ENCODE results near the gene SEC24D. TPM values are rescaled to one million over a fixed set of nuclear protein-coding genes. Genes with fewer than 3 reads are reported as not detected.

Gene SEC24D
- total RNA-seq, 1 donor from 2014 or later, result 138 TPM

DNA sequence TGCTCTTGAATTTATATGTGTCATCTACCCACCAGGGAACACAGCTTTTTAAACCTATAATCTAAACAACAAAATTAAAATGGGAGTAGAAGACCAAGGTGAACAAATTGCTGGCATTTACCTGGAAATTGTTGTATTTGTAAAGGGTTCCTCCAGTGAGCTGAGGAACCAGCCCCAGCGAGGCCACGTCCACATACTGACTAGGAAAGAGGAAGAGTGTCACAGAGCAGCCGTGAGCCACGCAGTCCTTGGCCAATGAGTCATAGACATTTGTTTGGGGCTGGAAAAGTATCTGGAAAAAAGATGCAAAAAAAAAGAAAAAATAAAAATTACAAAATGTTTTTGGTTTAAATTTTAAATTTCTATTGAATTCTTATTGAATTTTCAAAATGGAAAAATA lies 92.1 kb downstream of the SEC24D start:
- H3K9me3 Mint-ChIP-seq (ENCODE audit: unreplicated experiment), result no peaks in the 10 kb centered on the region
- H3K27ac Mint-ChIP-seq (ENCODE audit: unreplicated experiment), result no peak overlapping the region
- H3K4me3 Mint-ChIP-seq (ENCODE audit: unreplicated experiment), result no peak overlapping the region
- no peak for DNase-seq (ENCODE audit: extremely low spot score, unreplicated experiment)
- TF ChIP-seq, protein P1, sequence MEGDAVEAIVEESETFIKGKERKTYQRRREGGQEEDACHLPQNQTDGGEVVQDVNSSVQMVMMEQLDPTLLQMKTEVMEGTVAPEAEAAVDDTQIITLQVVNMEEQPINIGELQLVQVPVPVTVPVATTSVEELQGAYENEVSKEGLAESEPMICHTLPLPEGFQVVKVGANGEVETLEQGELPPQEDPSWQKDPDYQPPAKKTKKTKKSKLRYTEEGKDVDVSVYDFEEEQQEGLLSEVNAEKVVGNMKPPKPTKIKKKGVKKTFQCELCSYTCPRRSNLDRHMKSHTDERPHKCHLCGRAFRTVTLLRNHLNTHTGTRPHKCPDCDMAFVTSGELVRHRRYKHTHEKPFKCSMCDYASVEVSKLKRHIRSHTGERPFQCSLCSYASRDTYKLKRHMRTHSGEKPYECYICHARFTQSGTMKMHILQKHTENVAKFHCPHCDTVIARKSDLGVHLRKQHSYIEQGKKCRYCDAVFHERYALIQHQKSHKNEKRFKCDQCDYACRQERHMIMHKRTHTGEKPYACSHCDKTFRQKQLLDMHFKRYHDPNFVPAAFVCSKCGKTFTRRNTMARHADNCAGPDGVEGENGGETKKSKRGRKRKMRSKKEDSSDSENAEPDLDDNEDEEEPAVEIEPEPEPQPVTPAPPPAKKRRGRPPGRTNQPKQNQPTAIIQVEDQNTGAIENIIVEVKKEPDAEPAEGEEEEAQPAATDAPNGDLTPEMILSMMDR (IDR thresholded peaks at IDR 0.05), result no peak
- H3K27me3 Mint-ChIP-seq (ENCODE audit: unreplicated experiment), result no peaks in the 10 kb centered on the region
- peaks cover 16% of the 10 kb centered on the region for H3K4me1 Mint-ChIP-seq (ENCODE audit: unreplicated experiment)
- peaks cover 50% of the 10 kb centered on the region for H3K36me3 Mint-ChIP-seq (ENCODE audit: unreplicated experiment)

DNA sequence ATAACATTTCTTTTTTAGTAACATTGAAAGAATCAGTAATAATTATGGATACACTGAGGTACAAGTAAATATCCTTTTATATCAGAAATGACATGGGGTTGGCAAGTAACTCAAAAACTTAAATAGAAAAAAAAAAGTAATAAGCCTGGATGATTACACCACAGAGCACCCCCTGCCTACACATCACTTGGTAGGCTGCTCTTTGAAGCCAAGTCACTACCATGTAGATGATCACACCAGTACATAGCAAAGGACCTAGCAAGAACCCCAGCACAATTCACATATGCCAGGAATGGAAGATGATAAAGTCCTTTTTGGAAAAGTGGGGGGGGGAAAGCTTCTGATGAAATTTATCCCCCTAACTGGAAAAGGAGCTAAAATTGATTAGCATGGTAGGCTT lies 93.9 kb downstream of the SEC24D start:
- no peaks in the 10 kb centered on the region for H3K27me3 Mint-ChIP-seq (ENCODE audit: unreplicated experiment)
- H3K4me3 Mint-ChIP-seq (ENCODE audit: unreplicated experiment), result no peak overlapping the region
- peaks cover 59% of the 10 kb centered on the region for H3K36me3 Mint-ChIP-seq (ENCODE audit: unreplicated experiment)
- DNase-seq (ENCODE audit: extremely low spot score, unreplicated experiment), result no peak
- no peaks in the 10 kb centered on the region for H3K9me3 Mint-ChIP-seq (ENCODE audit: unreplicated experiment)
- peak overlapping the region; percentile 27 for H3K27ac Mint-ChIP-seq (ENCODE audit: unreplicated experiment)
- TF ChIP-seq, protein P1 (IDR thresholded peaks at IDR 0.05), result no peak
- H3K4me1 Mint-ChIP-seq (ENCODE audit: unreplicated experiment), result peaks cover 14% of the 10 kb centered on the region

DNA sequence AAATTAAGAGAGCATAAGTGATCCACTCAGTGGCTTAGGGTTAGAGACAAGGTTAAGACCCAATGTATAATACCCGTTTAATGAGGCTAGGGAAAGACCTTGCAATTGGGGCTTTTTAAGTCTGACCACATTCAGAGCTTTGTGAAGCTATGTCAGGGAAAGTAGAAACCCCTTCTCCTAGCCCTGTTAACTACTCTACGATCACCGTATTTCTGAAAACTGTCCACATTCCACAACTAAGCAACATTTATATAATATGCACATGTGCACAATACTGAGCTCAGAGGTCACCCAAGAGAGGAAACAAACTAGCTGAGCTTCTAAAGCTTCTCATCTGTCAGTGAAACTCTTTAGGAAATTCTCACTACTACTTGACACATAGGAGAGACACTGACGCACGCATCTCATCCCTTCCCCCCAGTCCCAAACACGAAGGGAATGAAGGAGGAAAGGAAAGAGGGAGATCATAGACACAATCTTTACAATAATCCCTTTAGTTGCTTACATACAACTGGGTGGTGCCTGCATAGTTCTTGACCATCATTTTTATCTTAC lies 94.5 kb downstream of the SEC24D start:
- peaks cover 57% of the 10 kb centered on the region for H3K36me3 Mint-ChIP-seq (ENCODE audit: unreplicated experiment)

DNA sequence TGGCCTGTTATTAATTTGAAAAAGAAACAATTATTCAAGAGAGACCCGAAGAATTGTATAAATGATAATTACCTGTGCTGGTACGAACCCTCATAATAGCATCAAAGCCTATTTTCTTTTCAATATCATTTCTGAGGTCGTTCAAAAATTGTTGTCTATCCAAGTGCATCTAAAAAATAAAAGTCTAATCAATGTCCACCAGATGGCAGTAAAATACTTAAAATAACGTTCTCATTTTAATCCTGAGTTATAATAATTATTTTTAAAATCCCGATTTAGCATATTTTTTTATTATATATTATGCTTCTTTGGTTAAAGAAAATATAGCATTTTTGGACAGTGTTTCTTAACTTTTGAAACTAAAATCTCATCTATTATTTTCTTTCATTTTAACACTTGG lies 95.1 kb downstream of the SEC24D start:
- Mint-ChIP-seq H3K27ac (ENCODE audit: unreplicated experiment) (peak overlapping the region; percentile 28), H3K27me3 (ENCODE audit: unreplicated experiment) (no peaks in the 10 kb centered on the region), H3K9me3 (ENCODE audit: unreplicated experiment) (no peaks in the 10 kb centered on the region), H3K4me1 (ENCODE audit: unreplicated experiment) (peaks cover 14% of the 10 kb centered on the region), H3K36me3 (ENCODE audit: unreplicated experiment) (peaks cover 60% of the 10 kb centered on the region), H3K4me3 (ENCODE audit: unreplicated experiment) (no peak overlapping the region)
- TF ChIP-seq, protein P1 (IDR thresholded peaks at IDR 0.05), result peak; percentile 55
- DNase-seq (ENCODE audit: extremely low spot score, unreplicated experiment), result no peak

More for the DNA sequence above, 94.5 kb downstream of the SEC24D start:
- Mint-ChIP-seq H3K4me1 (ENCODE audit: unreplicated experiment) (peaks cover 14% of the 10 kb centered on the region), H3K27me3 (ENCODE audit: unreplicated experiment) (no peaks in the 10 kb centered on the region), H3K27ac (ENCODE audit: unreplicated experiment) (peak overlapping the region; percentile 78), H3K4me3 (ENCODE audit: unreplicated experiment) (no peak overlapping the region), H3K9me3 (ENCODE audit: unreplicated experiment) (no peaks in the 10 kb centered on the region)
- DNase-seq (ENCODE audit: extremely low spot score, unreplicated experiment), result no peak
- TF ChIP-seq, protein P1 (IDR thresholded peaks at IDR 0.05), result no peak

DNA sequence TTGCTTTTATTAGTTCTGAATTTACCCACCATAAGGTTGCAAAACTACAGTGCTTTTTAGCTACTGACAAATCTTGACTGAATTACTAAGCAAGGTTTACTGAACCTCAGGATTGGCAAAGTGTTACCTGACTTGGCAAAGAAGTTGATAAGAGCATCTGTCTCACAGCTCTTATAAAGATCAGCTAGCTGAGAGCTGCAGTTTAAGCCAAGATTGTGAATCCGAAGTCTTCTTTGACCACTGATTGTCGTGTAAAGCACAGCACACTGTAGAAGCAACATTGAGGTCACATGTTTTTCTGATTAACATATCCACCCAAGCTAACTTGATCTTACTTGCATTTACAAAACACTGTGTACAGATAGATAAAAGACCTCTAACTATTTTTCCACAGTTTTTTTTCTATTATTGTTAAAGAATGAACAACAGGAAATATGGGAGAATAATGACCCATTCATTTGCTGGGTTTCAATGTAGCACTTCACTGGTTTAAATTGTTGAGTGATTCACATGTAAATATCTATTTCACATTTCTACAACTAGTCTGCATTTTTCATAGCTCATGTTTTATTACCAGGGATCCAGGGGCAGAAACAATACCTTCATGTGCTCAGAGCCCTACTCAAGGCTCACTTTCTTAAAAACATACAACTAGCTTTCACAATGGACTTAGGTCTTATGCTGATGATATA lies 96.8 kb downstream of the SEC24D start:
- no peaks in the 10 kb centered on the region for H3K27me3 Mint-ChIP-seq (ENCODE audit: unreplicated experiment)
- H3K27ac Mint-ChIP-seq (ENCODE audit: unreplicated experiment), result no peak overlapping the region
- no peak for DNase-seq (ENCODE audit: extremely low spot score, unreplicated experiment)
- H3K9me3 Mint-ChIP-seq (ENCODE audit: unreplicated experiment), result no peaks in the 10 kb centered on the region
- TF ChIP-seq, protein P1 (IDR thresholded peaks at IDR 0.05), result no peak
- H3K36me3 Mint-ChIP-seq (ENCODE audit: unreplicated experiment), result peaks cover 61% of the 10 kb centered on the region
- no peak overlapping the region for H3K4me3 Mint-ChIP-seq (ENCODE audit: unreplicated experiment)
- peaks cover 26% of the 10 kb centered on the region for H3K4me1 Mint-ChIP-seq (ENCODE audit: unreplicated experiment)
